ENCODE measurements around the gene FN1.

Gene FN1

GRCh38 chr2:215382011-215382410, 53.9 kb downstream of the FN1 start:
- DNase-seq, result no peak

DNA sequence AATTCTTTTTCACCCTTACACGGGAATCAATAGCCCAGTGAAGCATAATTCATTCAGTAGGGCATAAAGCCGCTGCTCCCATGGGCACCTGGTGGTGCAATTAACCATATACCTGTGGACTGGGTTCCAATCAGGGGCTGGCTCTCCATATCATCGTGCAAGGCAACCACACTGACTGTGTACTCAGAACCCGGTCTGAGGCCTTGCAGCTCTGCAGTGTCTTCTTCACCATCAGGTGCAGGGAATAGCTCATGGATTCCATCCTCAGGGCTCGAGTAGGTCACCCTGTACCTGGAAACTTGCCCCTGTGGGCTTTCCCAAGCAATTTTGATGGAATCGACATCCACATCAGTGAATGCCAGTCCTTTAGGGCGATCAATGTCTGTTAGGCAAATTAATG, 55.2 kb downstream of the FN1 start:
- DNase-seq, result no peak

DNA sequence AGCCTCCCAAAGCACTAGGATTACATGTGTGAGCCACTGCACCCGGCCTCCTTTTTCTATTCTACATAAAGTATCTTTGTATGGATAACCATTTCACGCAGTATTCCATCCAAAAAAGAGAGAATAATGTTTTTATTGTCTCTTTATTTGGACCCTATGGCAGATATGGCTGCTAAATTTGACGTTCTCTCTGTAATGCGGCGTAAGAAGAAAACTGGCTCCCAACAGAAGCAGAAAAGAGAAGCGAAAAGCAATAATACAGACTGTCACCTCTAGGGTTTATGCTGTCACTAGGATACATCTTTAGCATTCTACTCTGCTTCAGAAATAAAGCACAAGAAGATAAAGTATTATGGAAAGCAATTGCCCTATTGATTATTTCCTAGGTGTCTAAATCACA, 55.9 kb downstream of the FN1 start:
- DNase-seq, result no peak

GRCh38 chr2:215379039-215379438, 56.8 kb downstream of the FN1 start:
- DNase-seq, result no peak

- DNase-seq, result no peak
Measured at GRCh38 chr2:215378045-215378444, 57.8 kb downstream of the FN1 start.

- DNase-seq, result no peak
Measured at GRCh38 chr2:215377283-215377682, 58.6 kb downstream of the FN1 start.

DNA sequence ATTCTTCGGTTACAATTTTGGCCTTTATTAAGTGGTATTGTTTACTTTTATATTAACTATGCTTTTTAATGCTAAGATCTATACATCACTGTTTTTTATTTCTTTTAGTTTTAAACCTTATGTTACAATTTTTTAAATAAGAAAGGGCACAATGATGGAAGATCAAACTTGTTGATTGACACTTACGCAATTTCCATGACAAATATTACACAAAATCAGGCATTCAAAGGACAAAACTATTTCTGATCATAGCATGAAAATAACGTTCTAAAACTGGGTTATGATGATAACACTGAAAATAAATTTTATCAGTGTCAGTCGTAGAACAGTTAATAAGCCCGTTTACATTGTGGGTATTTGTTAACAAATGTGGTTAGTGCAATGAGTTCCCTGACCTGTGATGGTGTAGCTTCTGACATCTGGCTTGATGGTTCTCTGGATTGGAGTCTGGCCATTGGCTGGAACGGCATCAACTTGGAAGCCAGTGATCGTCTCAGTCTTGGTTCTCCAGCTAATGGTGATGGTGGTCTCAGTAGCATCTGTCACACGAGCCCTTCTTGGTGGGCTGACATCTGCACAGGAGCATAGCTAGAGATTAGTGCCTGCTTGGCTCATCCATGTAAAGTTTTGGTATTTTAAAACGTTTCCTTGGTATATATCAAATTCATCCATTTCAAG, 59.6 kb downstream of the FN1 start:
- no peak for DNase-seq

GRCh38 chr2:215375467-215375830, 60.4 kb downstream of the FN1 start:
- DNase-seq, result no peak

GRCh38 chr2:215374642-215375466, 61.0 kb downstream of the FN1 start:
- DNase-seq, result no peak

GRCh38 chr2:215374002-215374401, 61.9 kb downstream of the FN1 start:
- no peak for DNase-seq

DNA sequence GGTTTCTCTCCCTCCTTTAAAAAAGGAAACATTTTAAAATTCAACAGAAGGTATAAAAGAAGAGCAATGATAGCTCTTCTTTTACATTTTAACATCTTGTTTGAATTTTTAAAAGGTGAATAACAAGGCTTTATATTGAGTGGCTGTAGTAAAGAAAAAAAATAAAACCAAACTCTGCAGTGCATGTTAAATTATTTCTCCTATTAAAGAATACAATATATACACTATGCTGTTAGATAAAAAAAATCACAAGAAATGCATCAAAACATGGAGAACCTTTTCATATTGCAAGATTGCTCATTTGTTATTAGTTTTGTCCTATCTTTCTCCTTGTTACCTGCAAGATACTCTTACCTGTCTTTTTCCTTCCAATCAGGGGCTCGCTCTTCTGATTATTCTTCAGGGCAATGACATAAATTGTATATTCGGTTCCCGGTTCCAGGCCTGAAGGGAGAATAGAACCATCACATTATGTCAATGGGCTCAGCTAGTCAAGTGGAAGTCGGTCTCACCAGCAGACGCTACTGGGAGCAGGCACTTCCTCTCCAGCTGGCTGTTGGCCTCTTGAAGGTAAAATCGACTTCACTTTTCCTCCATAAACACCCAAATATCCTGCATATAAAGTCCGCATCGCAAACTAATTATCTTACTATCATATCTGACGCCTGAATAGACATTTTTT, 62.8 kb downstream of the FN1 start:
- no peak for DNase-seq

GRCh38 chr2:215371915-215372897, 63.7 kb downstream of the FN1 start:
- no peak for DNase-seq

GRCh38 chr2:215370112-215370965, 65.5 kb downstream of the FN1 start:
- DNase-seq, result no peak

- no peak for DNase-seq
Measured at GRCh38 chr2:215369181-215369760, 66.6 kb downstream of the FN1 start.

DNA sequence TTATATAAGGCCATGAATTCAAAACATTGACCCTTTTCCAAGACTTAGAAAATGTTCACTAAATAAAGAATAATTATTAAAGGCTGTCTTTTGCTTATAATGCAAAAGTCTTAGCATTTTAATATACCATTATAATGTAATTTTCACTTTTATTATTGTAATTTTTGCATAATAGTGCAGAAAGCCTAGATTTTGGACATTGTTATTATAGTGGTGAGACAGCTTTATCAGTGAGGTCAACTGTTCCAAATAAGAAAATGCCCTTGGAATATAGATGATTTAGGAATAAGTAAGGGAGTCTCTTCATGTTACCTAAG, 67.4 kb downstream of the FN1 start:
- no peak for DNase-seq

DNA sequence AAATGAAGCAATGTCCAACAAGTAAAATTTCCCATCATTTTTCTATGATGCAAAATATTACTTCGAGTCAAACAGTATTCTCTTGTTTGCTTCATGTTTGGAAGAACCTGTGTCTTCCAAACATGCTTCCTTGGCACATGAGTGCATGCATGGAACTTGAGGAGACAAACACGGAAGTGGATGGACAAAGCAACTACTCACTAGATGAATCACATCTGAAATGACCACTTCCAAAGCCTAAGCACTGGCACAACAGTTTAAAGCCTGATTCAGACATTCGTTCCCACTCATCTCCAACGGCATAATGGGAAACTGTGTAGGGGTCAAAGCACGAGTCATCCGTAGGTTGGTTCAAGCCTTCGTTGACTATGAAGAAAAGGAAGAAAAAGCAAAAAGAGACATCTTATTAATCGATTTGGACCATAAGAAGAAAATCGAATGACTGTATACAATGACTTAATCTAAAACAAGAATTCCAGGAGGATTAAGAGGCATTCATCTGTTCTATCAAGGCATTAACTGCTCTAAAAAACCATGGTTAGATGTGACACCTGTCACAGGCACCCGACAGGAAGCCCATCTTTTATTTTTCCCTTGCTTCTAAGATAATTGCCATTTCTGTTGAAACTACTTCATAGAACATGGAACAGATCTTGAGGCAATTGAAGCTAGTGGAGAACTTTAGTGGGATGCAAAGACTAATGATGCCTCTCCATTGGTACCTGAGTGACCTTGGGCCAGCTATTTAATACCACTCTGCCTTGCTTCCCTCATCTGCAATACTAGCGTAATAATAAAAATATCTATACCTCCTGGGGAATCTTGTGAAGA, 68.0 kb downstream of the FN1 start:
- no peak for DNase-seq

DNA sequence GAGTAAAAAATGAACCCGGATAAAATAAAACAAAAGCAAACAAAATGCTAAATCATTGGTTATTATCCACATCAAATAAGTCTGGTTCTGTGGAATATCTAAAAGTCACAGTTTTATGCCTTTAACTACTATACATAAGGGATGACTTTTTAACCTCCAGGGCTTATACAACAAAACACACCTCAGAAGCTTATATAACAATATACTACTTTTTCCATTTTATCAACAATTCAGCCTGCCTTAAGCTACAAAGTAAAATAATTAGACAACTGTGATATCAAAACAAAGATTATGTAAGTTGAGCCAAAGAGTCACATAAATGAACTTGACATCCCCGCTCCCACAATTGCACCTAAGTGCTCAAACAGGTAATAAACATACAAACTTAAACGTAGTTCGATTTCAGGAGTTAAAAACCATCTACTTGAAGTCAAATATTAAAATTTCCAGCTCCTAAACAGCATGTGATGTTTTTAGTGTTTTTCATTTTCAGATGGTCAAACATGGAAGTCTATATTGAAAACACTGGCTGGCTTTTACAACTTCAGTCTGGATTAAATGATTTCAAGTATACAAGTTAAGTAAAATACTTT, 69.3 kb downstream of the FN1 start:
- no peak for DNase-seq

DNA sequence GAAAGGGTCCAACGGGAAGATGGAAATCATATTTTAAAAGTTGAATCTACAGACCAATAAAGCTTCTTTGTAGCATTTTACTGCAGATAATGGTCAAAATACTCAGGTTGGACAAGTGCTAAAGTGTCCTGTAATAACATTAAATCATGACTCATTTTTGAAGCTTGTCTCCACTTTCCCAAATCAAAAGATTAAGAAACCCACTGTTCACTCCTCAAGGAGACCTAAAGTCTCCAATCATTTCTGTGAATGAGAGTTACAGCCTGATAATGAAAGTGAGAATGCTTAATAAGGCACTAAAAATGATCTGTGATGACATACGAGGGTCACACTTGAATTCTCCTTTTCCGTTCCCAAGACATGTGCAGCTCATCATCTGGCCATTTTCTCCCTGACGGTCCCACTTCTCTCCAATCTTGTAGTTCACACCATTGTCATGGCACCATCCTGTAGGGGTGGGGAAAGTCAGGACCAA, 70.6 kb downstream of the FN1 start:
- no peak for DNase-seq

DNA sequence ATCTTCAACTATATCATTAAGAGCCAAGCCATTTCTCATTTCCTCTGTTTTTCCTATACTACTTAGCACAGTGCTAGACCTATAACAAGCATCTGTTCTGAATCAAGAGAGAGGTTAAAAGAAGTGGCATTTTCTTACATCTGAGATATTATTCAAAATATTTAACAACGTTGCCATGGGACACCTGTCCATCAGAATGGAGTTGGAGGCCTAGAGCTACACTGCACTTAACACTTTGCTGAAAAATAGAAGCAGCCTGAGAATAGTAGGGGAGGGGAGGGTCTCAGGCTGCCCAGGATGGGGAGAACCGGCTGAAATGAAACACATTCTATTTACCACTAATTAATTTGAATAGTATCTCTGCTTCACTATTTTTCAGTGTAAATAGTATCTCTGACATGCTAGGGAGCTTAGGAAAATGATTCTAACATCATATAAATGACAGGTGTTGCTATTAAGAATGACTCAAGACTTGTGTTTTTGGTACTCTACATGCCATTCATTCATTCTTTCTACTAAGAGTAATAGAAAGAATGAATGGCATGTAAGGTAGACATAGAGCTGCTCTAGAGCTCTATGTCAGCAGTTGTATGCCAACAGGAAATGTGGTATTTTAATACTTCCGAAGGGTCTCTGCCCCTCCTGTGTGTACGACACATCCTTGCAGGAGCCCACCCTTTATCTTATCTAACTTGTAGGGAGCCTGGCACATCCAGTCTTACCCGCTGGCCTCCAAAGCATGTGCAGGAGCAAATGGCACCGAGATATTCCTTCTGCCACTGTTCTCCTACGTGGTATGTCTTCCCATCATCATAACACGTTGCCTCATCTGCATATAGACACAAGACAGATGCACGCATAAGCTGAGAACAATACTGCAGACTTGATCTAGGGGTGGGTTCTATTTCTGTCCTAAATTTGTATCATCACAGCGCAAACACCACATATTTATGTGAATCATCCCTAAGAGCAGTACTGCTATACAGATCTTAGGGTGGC, 71.4 kb downstream of the FN1 start:
- DNase-seq, result no peak
